ENCODE results near the gene TNFSF11. TPM values are rescaled to one million over a fixed set of nuclear protein-coding genes. Genes with fewer than 3 reads are reported as not detected.

The TNFSF11 gene
- total RNA-seq, 6 experiments from 2014 or later = 0.15 to 1.5 (median 0.45) TPM

GRCh38 chr13:42611086-42611779 lies 37.3 kb downstream of the TNFSF11 start:
- WGBS (ENCODE audit: insufficient coverage, low coverage, low lambda C conversion rate, missing lambda C conversion rate) = 48% methylated on average over 2 of the region's 2 CpGs
- Histone ChIP-seq H3K27me3 (no peaks in the 10 kb centered on the region), H3K9me3 (no peaks in the 10 kb centered on the region), H3K4me1 (no peaks in the 10 kb centered on the region), H3K36me3 (no peaks in the 10 kb centered on the region), H3K4me3 (no peak overlapping the region), H3K27ac (no peak overlapping the region)
- TF ChIP-seq POLR2A (IDR thresholded peaks at IDR 0.05) (no peak), CTCF (IDR thresholded peaks at IDR 0.05) (no peak)
- DNase-seq (no peak), ATAC-seq (no peak)
- intact Hi-C loops (cut with DNase I) = no loop called here

- Histone ChIP-seq H3K36me3 (no peaks in the 10 kb centered on the region), H3K4me1 (no peaks in the 10 kb centered on the region), H3K27ac (no peak overlapping the region), H3K27me3 (no peaks in the 10 kb centered on the region), H3K4me3 (no peak overlapping the region), H3K9me3 (no peaks in the 10 kb centered on the region)
- 73% methylated on average over 7 of the region's 7 CpGs for WGBS (ENCODE audit: insufficient coverage, low coverage, low lambda C conversion rate, missing lambda C conversion rate)
- intact Hi-C loops (cut with DNase I) = no loop called here
- ATAC-seq = no peak
- no peak for TF ChIP-seq CTCF (IDR thresholded peaks at IDR 0.05)
- TF ChIP-seq POLR2A (IDR thresholded peaks at IDR 0.05) = no peak
- no peak for DNase-seq
Observed at GRCh38 chr13:42612021-42612765, 38.2 kb downstream of the TNFSF11 start.

- intact Hi-C loops (cut with DNase I) = no loop called here
- ATAC-seq = no peak
- Histone ChIP-seq H3K4me1 (no peaks in the 10 kb centered on the region), H3K27ac (no peak overlapping the region), H3K4me3 (no peak overlapping the region), H3K9me3 (no peaks in the 10 kb centered on the region), H3K36me3 (no peaks in the 10 kb centered on the region), H3K27me3 (no peaks in the 10 kb centered on the region)
- TF ChIP-seq CTCF (IDR thresholded peaks at IDR 0.05) (no peak), POLR2A (IDR thresholded peaks at IDR 0.05) (no peak)
- 28% methylated on average over 3 of the region's 3 CpGs for WGBS (ENCODE audit: insufficient coverage, low coverage, low lambda C conversion rate, missing lambda C conversion rate)
- DNase-seq = no peak
Observed at GRCh38 chr13:42614436-42615035, 40.6 kb downstream of the TNFSF11 start.

- Histone ChIP-seq H3K27me3 (no peaks in the 10 kb centered on the region), H3K27ac (no peak overlapping the region), H3K4me3 (no peak overlapping the region), H3K4me1 (no peaks in the 10 kb centered on the region), H3K36me3 (no peaks in the 10 kb centered on the region), H3K9me3 (no peaks in the 10 kb centered on the region)
- intact Hi-C loops (cut with DNase I) = no loop called here
- 60% methylated on average over 1 of the region's 6 CpGs for WGBS (ENCODE audit: insufficient coverage, low coverage, low lambda C conversion rate, missing lambda C conversion rate)
- no peak for ATAC-seq
- no peak for DNase-seq
- TF ChIP-seq POLR2A (IDR thresholded peaks at IDR 0.05) = no peak
- no peak for TF ChIP-seq CTCF (IDR thresholded peaks at IDR 0.05)
Observed at GRCh38 chr13:42615691-42616090, 41.7 kb downstream of the TNFSF11 start.
